ENCODE data around the gene BANF2.

DNA sequence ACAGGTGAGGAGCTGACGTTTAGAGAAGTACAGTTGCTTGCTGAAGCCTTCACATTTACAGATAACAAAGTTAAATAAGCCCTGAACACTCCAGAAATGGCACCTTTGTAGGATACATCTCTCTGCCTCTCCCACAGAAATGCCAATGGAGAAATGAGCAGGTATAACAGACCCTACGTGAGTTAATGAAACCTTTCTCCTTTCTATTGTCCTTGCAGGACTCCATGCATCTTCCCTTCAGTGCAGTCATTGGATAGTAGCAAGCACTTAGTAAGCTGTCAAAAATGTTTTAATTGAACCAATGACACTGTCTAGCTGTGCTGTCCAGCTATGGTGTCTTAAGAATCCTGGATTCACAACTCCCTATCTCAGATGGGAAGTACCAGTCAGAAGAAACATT is 9.6 kb upstream of the BANF2 start:
- TF ChIP-seq, protein P1, sequence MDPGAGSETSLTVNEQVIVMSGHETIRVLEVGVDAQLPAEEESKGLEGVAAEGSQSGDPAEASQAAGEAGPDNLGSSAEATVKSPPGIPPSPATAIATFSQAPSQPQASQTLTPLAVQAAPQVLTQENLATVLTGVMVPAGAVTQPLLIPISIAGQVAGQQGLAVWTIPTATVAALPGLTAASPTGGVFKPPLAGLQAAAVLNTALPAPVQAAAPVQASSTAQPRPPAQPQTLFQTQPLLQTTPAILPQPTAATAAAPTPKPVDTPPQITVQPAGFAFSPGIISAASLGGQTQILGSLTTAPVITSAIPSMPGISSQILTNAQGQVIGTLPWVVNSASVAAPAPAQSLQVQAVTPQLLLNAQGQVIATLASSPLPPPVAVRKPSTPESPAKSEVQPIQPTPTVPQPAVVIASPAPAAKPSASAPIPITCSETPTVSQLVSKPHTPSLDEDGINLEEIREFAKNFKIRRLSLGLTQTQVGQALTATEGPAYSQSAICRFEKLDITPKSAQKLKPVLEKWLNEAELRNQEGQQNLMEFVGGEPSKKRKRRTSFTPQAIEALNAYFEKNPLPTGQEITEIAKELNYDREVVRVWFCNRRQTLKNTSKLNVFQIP (CRISPR knock-in tag; IDR thresholded peaks at IDR 0.05; ENCODE audit: borderline replicate concordance, low read depth): no peak
- no peak for TF ChIP-seq ZFP30 (CRISPR knock-in tag; IDR thresholded peaks at IDR 0.05)
- TF ChIP-seq TCF4 (CRISPR knock-in tag; IDR thresholded peaks at IDR 0.05; ENCODE audit: borderline replicate concordance): no peak
- no peak for TF ChIP-seq CSDC2 (CRISPR knock-in tag; IDR thresholded peaks at IDR 0.05)
- TF ChIP-seq, protein P2, sequence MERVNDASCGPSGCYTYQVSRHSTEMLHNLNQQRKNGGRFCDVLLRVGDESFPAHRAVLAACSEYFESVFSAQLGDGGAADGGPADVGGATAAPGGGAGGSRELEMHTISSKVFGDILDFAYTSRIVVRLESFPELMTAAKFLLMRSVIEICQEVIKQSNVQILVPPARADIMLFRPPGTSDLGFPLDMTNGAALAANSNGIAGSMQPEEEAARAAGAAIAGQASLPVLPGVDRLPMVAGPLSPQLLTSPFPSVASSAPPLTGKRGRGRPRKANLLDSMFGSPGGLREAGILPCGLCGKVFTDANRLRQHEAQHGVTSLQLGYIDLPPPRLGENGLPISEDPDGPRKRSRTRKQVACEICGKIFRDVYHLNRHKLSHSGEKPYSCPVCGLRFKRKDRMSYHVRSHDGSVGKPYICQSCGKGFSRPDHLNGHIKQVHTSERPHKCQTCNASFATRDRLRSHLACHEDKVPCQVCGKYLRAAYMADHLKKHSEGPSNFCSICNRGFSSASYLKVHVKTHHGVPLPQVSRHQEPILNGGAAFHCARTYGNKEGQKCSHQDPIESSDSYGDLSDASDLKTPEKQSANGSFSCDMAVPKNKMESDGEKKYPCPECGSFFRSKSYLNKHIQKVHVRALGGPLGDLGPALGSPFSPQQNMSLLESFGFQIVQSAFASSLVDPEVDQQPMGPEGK (CRISPR knock-in tag; IDR thresholded peaks at IDR 0.05; ENCODE audit: borderline replicate concordance): no peak
- TF ChIP-seq ARNTL (CRISPR knock-in tag; IDR thresholded peaks at IDR 0.05; ENCODE audit: borderline replicate concordance, low read depth): no peak
- TF ChIP-seq, protein P3, sequence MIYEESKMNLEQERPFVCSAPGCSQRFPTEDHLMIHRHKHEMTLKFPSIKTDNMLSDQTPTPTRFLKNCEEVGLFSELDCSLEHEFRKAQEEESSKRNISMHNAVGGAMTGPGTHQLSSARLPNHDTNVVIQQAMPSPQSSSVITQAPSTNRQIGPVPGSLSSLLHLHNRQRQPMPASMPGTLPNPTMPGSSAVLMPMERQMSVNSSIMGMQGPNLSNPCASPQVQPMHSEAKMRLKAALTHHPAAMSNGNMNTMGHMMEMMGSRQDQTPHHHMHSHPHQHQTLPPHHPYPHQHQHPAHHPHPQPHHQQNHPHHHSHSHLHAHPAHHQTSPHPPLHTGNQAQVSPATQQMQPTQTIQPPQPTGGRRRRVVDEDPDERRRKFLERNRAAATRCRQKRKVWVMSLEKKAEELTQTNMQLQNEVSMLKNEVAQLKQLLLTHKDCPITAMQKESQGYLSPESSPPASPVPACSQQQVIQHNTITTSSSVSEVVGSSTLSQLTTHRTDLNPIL (CRISPR knock-in tag; IDR thresholded peaks at IDR 0.05; ENCODE audit: low read depth): no peak
- no peak for TF ChIP-seq BACH2 (CRISPR knock-in tag; IDR thresholded peaks at IDR 0.05; ENCODE audit: borderline replicate concordance)
